ENCODE results near the gene BCAT1. TPM values are rescaled to one million over a fixed set of nuclear protein-coding genes. Genes with fewer than 3 reads are reported as not detected.

Gene BCAT1
- total and polyA plus RNA-seq, 9 of the 15 experiments (the other 6 are each of a cell fraction or from before 2014, with no cell fraction given), result 38.5 to 157 (median 66.8) TPM

GRCh38 chr12:24931666-24932405 lies 17.1 kb downstream of the BCAT1 start:
- 13% methylated on average over 4 of the region's 4 CpGs for WGBS (ENCODE audit: insufficient coverage, low coverage, missing lambda C conversion rate)
- Histone ChIP-seq H3K4me1 (replicated peaks in 1 of 2; ENCODE audit: control insufficient read depth in 2 of 2, insufficient read depth in 2 of 2, low read length in 2 of 2) (peaks cover 4 to 50% of the 10 kb centered on the region in 2 experiments), H2AFZ (ENCODE audit: low read depth, low read length) (no peak overlapping the region), H3K4me3 (no peak overlapping the region), H3K9ac (ENCODE audit: insufficient read depth in 1 of 2, low read depth in 2 of 2, low read length in 2 of 2) (no peak overlapping the region), H3K9me3 (replicated peaks; ENCODE audit: control insufficient read depth, insufficient read depth, low read depth, low read length) (no peaks in the 10 kb centered on the region), H3K79me2 (ENCODE audit: control insufficient read depth, insufficient read depth, low read length) (peaks cover 95% of the 10 kb centered on the region), H3K27ac (ENCODE audit: extremely low read depth, low read depth, low read length) (peak overlapping the region; percentile 5; the same call in 1 of the 3 replicates), H3K27me3 (ENCODE audit: control insufficient read depth in 2 of 2, insufficient read depth in 2 of 2, low read length in 2 of 2) (no peaks in the 10 kb centered on the region), H3K36me3 (ENCODE audit: control insufficient read depth, insufficient read depth, low read length) (peaks cover 17% of the 10 kb centered on the region; the same call in 2 of the 3 replicates), H3K4me2 (ENCODE audit: insufficient read depth, low read length) (no peak overlapping the region), H4K20me1 (replicated peaks; ENCODE audit: control insufficient read depth, insufficient read depth, low read length) (peaks cover 12% of the 10 kb centered on the region; the same call in 1 of the 2 replicates), H3K9me1 (ENCODE audit: control insufficient read depth, insufficient read depth, low read length) (no peaks in the 10 kb centered on the region)
- POLR2A ChIA-PET, result interaction anchor here (0.7 to 1.2 kb wide), 3 partner anchors 14 to 16 kb away, joined by 3 to 5 read pairs (median 3); no protein-coding TSS in a partner anchor
- in situ Hi-C loops (cut with MboI) (no loop called here), intact Hi-C loops (cut with micrococcal nuclease) (no loop called here)
- no TSS peak for BruUV-seq (replicated peaks)
- peak; percentile 72 for FAIRE-seq
- TF ChIP-seq SMARCA4 (IDR thresholded peaks at IDR 0.05) (0 out of 2 replicates have a peak, but pooled peaks have one; percentile 40), PKNOX1 (IDR thresholded peaks at IDR 0.05) (no peak), SMARCA5 (IDR thresholded peaks at IDR 0.05) (0 out of 2 replicates have a peak, but pooled peaks have one; percentile 30), SPI1 (IDR thresholded peaks at IDR 0.05; ENCODE audit: borderline replicate concordance, low read depth, low read length) (peak; percentile 84), CBFA2T3 (IDR thresholded peaks at IDR 0.05) (no peak)
- no peak for DNase-seq (ENCODE audit: extremely low read depth in 1 of 4, low spot score in 3 of 4)
- CTCF ChIA-PET (ENCODE audit: low intra/inter-chr PET ratio), result no interaction called here
- no peak for ATAC-seq
